K562 (cell line): ENCODE results near the gene PTH1R. TPM values are rescaled to one million over a fixed set of nuclear protein-coding genes. Genes with fewer than 3 reads are reported as not detected.
A peak's percentile ranks its signal among the peaks of the same experiment; 100 is the strongest.

Source experiments
- BHLHE40 ChIP-seq: IDR thresholded peaks from 2 replicates; pipeline ENCODE4 v1.6.1; 2011; ENCODE audit warnings: low read length, improper control_type of control experiment
- CGGBP1 ChIP-seq: fragments of 250-450 bp; sonication (Bioruptor Pico); IDR thresholded peaks from 2 replicates; pipeline ENCODE4 v1.9.0; 2021; ENCODE audit warnings: mild to moderate bottlenecking
- CREM ChIP-seq: IDR thresholded peaks from 2 replicates; pipeline ENCODE4 v1.6.1; 2014; ENCODE audit warnings: antibody characterized with exemption, low read depth
- DMBX1 ChIP-seq: fragments of 250-450 bp; sonication (Bioruptor Pico); IDR thresholded peaks from 2 replicates; pipeline ENCODE4 v1.8.0; 2022; ENCODE audit warnings: inconsistent platforms, mild to moderate bottlenecking, moderate library complexity, borderline replicate concordance
- ELF1 ChIP-seq: fragments of 200-800 bp; sonication (Bioruptor generic); IDR thresholded peaks from 2 replicates; pipeline ENCODE4 v1.6.1; 2016; ENCODE audit warnings: missing genetic modification characterization, missing compliant biosample characterization
- EP300 ChIP-seq: IDR thresholded peaks from 2 replicates; pipeline ENCODE4 v1.6.1; 2012; ENCODE audit warnings: low read length, improper control_type of control experiment
- GATAD2A ChIP-seq: fragments of 450-650 bp; IDR thresholded peaks from 2 replicates; pipeline ENCODE4 v1.6.1; 2017
- IFI16 ChIP-seq: fragments of 250-450 bp; sonication (Bioruptor Pico); IDR thresholded peaks from 2 replicates; pipeline ENCODE4 v2.1.2; 2022; ENCODE audit warnings: mild to moderate bottlenecking, inconsistent platforms
- LARP7 ChIP-seq: fragments of 450-650 bp; IDR thresholded peaks from 2 replicates; pipeline ENCODE4 v1.6.1; 2016
- MAX ChIP-seq: sonication (generic); formaldehyde crosslinking; IDR thresholded peaks from 2 replicates; pipeline ENCODE4 v1.9.0; 2022; ENCODE audit warnings: mild to moderate bottlenecking, missing genetic modification reagents
- MLX ChIP-seq, 2 experiments: fragments of 450-650 bp in 1 of 2; sonication (generic) in 1 of 2; formaldehyde crosslinking; conservative IDR thresholded peaks; 2 replicates each; pipeline versions ENCODE4 v1.4.0 to v1.8.1; 2020 to 2022; ENCODE audit warnings: mild to moderate bottlenecking in 1 of 2, missing genetic modification reagents in 1 of 2
- MTA2 ChIP-seq: fragments of 450-650 bp; IDR thresholded peaks from 2 replicates; pipeline ENCODE4 v1.6.1; 2016; ENCODE audit warnings: low read depth
- PHF20 ChIP-seq: fragments of 450-650 bp; IDR thresholded peaks from 2 replicates; pipeline ENCODE4 v1.6.1; 2018; ENCODE audit not compliant: partially characterized antibody
- SMAD2 ChIP-seq: fragments of 150-350 bp; IDR thresholded peaks from 2 replicates; pipeline ENCODE4 v1.6.1; 2014; ENCODE audit warnings: low read depth, mild to moderate bottlenecking, low read length
- SUPT5H ChIP-seq: fragments of 450-650 bp; IDR thresholded peaks from 2 replicates; pipeline ENCODE4 v1.6.1; 2016
- TCFL5 ChIP-seq: fragments of 250-450 bp; sonication (Bioruptor Pico); conservative IDR thresholded peaks from 2 replicates; pipeline ENCODE4 v1.6.1; 2021; ENCODE audit warnings: mild to moderate bottlenecking, moderate library complexity, matching md5 sums
- YBX1 ChIP-seq: fragments of 450-650 bp; IDR thresholded peaks from 2 replicates; pipeline ENCODE4 v1.7.1; 2016; ENCODE audit warnings: mild to moderate bottlenecking
- ZBTB40 ChIP-seq, 2 experiments: fragments of 450-650 bp in 1 of 2; sonication (generic) in 1 of 2; formaldehyde crosslinking in 1 of 2; IDR thresholded peaks; 2 replicates each; pipeline versions ENCODE4 v1.7.1 to v1.9.0; 2016 to 2022; ENCODE audit warnings: inconsistent platforms in 1 of 2, mild to moderate bottlenecking in 1 of 2, missing genetic modification reagents in 1 of 2
- ZBTB8A ChIP-seq: fragments of 450-650 bp; IDR thresholded peaks from 2 replicates; pipeline ENCODE4 v1.6.1; 2018; ENCODE audit warnings: mild to moderate bottlenecking, moderate library complexity; ENCODE audit not compliant: partially characterized antibody
- ZNF282 ChIP-seq: sonication (generic); formaldehyde crosslinking; IDR thresholded peaks from 2 replicates; pipeline ENCODE4 v1.8.1; 2023; ENCODE audit warnings: missing genetic modification reagents
- polyA plus RNA-seq, 8 experiments: library from polyadenylated mRNA; depleted of rRNA in 4 of 8; stranded (reverse) in 5 of 8; unstranded in 3 of 8; fragments of >200 nt; fragmentation: Nextera tagmentation in 2 of 8; fragmentation: Illumina TruSeq in 1 of 8; extraction: Ambion mirVana in 2 of 8; extraction: Trizol in 1 of 8; gene quantifications; 2 replicates each; pipeline versions ENCODE4 v1.2.1 to v1.2.3, GENCODE V29; 2011 to 2014; ENCODE audit warnings: inconsistent platforms in 1 of 8, missing spikeins in 1 of 8
- total RNA-seq, 7 experiments: library from RNA; depleted of rRNA in 6 of 7; stranded (reverse); fragments of >200 nt in 6 of 7; fragmentation: Illumina TruSeq in 2 of 7; extraction: Trizol in 2 of 7; gene quantifications; 2 replicates each; pipeline versions ENCODE4 v1.2.1 to v1.2.3, GENCODE V29; 2011 to 2021; ENCODE audit warnings: low replicate concordance in 1 of 7

PTH1R gene
- total and polyA plus RNA-seq, 9 of the 15 experiments (the other 6 are each of a cell fraction or from before 2014, with no cell fraction given): not detected

- TF ChIP-seq MTA2 (0 out of 2 replicates have a peak, but pooled peaks have one; percentile 14), MAX (peak; percentile 49; the same call in 1 of the 2 replicates), SMAD2 (no peak), ZBTB8A (no peak), IFI16 (CRISPR knock-in tag) (no peak), BHLHE40 (no peak), ZNF282 (no peak), PHF20 (no peak), CREM (no peak), TCFL5 (CRISPR knock-in tag) (no peak), SUPT5H (no peak), ELF1 (tag) (no peak), CGGBP1 (CRISPR knock-in tag) (no peak), EP300 (no peak), DMBX1 (CRISPR knock-in tag) (no peak), LARP7 (0 out of 2 replicates have a peak, but pooled peaks have one; percentile 57), GATAD2A (no peak), MLX (CRISPR knock-in tag; conservative IDR thresholded peaks at IDR 0.05) (no peak), ZBTB40 (IDR thresholded peaks at IDR 0.05) (no peak), ZBTB40 (CRISPR knock-in tag; IDR thresholded peaks at IDR 0.05) (no peak), YBX1 (0 out of 2 replicates have a peak, but pooled peaks have one; percentile 49)
These were observed 19.8 kb upstream of the PTH1R start (continued) for GRCh38 chr3:46857485-46858341.
